Measurements from ENCODE around the gene SMIM27.

DNA sequence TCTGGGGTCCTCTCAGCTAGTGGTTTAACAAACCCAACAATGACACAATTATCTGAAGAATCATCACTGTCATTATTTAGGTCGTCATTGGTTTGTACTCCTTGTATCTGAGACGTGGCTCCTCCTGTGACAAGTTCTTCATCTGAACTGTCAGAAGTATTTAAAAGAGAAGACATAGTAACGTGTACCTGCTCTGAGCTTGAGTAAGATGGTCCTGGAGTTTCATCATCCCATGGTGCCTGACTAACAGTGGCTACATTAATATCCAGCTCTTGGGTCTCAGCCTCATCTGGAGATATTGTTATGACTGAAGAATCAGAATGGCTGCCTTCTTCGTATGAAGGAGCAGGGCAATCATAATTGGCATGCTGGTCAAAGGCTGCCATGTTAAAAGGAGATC is 9.1 kb upstream of the SMIM27 start:
- TF ChIP-seq POLR2A (IDR thresholded peaks at IDR 0.05) (no peak), POLR2AphosphoS5 (IDR thresholded peaks at IDR 0.05) (no peak)
- TF ChIP-seq, protein P1, sequence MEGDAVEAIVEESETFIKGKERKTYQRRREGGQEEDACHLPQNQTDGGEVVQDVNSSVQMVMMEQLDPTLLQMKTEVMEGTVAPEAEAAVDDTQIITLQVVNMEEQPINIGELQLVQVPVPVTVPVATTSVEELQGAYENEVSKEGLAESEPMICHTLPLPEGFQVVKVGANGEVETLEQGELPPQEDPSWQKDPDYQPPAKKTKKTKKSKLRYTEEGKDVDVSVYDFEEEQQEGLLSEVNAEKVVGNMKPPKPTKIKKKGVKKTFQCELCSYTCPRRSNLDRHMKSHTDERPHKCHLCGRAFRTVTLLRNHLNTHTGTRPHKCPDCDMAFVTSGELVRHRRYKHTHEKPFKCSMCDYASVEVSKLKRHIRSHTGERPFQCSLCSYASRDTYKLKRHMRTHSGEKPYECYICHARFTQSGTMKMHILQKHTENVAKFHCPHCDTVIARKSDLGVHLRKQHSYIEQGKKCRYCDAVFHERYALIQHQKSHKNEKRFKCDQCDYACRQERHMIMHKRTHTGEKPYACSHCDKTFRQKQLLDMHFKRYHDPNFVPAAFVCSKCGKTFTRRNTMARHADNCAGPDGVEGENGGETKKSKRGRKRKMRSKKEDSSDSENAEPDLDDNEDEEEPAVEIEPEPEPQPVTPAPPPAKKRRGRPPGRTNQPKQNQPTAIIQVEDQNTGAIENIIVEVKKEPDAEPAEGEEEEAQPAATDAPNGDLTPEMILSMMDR (IDR thresholded peaks at IDR 0.05) = no peak

Data from sigmoid colon (tissue), 4 donors.